Peyer's patch (tissue), 4 donors: ENCODE results near the gene TMEM132D. TPM values are rescaled to one million over a fixed set of nuclear protein-coding genes. Genes with fewer than 3 reads are reported as not detected.

Experiments used
- DNase-seq, 3 donors: peaks; one replicate each; pipeline ENCODE4 v3.0.0-alpha.2; 2017 to 2019
- H3K27ac ChIP-seq, 4 donors: fragments of 200-600 bp; sonication (generic); one replicate each; pipeline ENCODE4 v1.5.1; 2016 to 2019
- H3K27me3 ChIP-seq, 2 donors: fragments of 200-600 bp; sonication (generic); one replicate each; pipeline ENCODE4 v1.5.1; 2019
- H3K36me3 ChIP-seq, 3 donors: fragments of 200-600 bp; sonication (generic); one replicate each; pipeline ENCODE4 v1.5.1; 2016 to 2019
- H3K4me1 ChIP-seq, 4 donors: fragments of 200-600 bp; sonication (generic); one replicate each; pipeline ENCODE4 v1.5.1; 2016 to 2019
- H3K4me3 ChIP-seq, 4 donors: fragments of 200-600 bp; sonication (generic); 1 replicate in 3 of 4; 2 replicates in 1 of 4; pipeline ENCODE4 v1.5.1; 2016 to 2019; ENCODE audit warnings: mild to moderate bottlenecking in 1 of 4
- H3K9me3 ChIP-seq, 4 donors: fragments of 200-600 bp; sonication (generic); one replicate each; pipeline ENCODE4 v1.5.1; 2016 to 2019; ENCODE audit warnings: mild to moderate bottlenecking in 1 of 4
- POLR2A ChIP-seq, 2 donors: fragments of 450-650 bp; IDR thresholded peaks; one replicate each; pipeline ENCODE4 v1.5.1; 2017; ENCODE audit warnings: antibody characterized with exemption in 2 of 2, mild to moderate bottlenecking in 2 of 2, moderate library complexity in 2 of 2
- total RNA-seq, 4 donors: library from RNA; depleted of rRNA; stranded (reverse); fragments of >200 nt; gene quantifications; one replicate each; pipeline ENCODE4 v1.1.0, GENCODE V29; 2016
- TF ChIP-seq, protein P1 (sequence below), 6 experiments: fragments of 450-650 bp in 4 of 6; fragments of 200-600 bp in 2 of 6; sonication (generic) in 1 of 6; IDR thresholded peaks; one replicate each; pipeline ENCODE4 v1.5.1; 2017 to 2019; ENCODE audit warnings: antibody characterized with exemption in 6 of 6, mild to moderate bottlenecking in 3 of 6, moderate library complexity in 1 of 6

Gene TMEM132D
- total RNA-seq, 4 donors from 2014 or later, result 0.27 to 1.7 (median 0.41) TPM

DNA sequence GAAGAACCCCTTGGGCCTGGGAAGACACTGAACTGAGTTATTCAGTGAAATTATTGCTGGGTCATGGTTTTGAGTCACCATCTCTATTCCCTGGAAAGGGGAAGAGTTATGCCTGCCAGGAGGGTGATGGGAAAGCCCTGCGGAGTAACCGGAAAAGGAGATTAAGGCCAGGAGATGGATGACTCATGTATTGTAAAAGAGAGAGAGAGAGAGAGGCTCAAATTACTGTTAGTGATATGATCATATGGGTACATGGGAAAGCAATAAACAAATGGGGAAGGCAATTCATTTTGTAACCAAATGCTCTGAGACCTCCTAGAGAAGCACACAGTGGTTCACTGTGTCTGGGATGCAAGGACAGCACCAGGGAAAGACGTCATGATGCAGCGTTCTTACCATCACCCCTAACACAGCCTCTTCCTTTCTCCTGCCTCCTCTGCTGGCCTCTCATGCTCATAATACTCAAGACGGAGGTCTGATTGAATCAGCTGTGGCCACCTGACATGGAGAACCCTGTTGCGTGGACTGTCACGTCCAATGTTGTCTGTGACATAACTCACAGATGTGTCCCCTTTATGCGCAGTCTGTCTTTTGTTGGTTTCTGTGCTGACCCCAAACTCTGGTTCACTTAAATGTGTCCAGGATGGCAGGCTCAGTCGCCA is 243.7 kb downstream of the TMEM132D start:
- TF ChIP-seq, protein P1, sequence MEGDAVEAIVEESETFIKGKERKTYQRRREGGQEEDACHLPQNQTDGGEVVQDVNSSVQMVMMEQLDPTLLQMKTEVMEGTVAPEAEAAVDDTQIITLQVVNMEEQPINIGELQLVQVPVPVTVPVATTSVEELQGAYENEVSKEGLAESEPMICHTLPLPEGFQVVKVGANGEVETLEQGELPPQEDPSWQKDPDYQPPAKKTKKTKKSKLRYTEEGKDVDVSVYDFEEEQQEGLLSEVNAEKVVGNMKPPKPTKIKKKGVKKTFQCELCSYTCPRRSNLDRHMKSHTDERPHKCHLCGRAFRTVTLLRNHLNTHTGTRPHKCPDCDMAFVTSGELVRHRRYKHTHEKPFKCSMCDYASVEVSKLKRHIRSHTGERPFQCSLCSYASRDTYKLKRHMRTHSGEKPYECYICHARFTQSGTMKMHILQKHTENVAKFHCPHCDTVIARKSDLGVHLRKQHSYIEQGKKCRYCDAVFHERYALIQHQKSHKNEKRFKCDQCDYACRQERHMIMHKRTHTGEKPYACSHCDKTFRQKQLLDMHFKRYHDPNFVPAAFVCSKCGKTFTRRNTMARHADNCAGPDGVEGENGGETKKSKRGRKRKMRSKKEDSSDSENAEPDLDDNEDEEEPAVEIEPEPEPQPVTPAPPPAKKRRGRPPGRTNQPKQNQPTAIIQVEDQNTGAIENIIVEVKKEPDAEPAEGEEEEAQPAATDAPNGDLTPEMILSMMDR (IDR thresholded peaks at IDR 0.05), result no peak
- Histone ChIP-seq H3K27me3 (no peaks in the 10 kb centered on the region), H3K36me3 (no peaks in the 10 kb centered on the region), H3K4me1 (no peaks in the 10 kb centered on the region), H3K9me3 (no peaks in the 10 kb centered on the region), H3K4me3 (no peak overlapping the region), H3K27ac (no peak overlapping the region)
- no peak for DNase-seq

DNA sequence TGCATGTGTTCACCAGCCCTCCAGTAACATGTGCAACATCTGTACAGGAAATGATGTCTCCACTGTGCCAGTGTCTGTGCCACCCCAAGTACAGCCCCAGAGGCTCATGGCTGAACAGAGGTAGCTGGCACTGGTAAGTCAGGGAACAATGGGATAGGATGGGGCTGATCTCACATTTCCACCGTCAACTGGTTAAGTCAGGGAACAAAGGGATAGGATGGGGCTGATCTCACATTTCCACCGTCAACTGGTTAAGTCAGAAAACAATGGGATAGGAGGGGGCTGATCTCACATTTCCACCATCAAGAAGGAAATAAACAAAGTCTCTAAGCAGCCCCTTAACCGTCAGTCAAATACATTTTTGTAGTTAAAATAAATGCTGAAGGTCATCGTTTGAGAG is 246.6 kb downstream of the TMEM132D start:
- Histone ChIP-seq H3K4me1 (no peaks in the 10 kb centered on the region), H3K4me3 (no peak overlapping the region), H3K9me3 (no peaks in the 10 kb centered on the region), H3K36me3 (no peaks in the 10 kb centered on the region), H3K27ac (no peak overlapping the region), H3K27me3 (no peaks in the 10 kb centered on the region)
- TF ChIP-seq, protein P1 (IDR thresholded peaks at IDR 0.05), result no peak
- no peak for TF ChIP-seq POLR2A (IDR thresholded peaks at IDR 0.05)
- DNase-seq, result no peak

DNA sequence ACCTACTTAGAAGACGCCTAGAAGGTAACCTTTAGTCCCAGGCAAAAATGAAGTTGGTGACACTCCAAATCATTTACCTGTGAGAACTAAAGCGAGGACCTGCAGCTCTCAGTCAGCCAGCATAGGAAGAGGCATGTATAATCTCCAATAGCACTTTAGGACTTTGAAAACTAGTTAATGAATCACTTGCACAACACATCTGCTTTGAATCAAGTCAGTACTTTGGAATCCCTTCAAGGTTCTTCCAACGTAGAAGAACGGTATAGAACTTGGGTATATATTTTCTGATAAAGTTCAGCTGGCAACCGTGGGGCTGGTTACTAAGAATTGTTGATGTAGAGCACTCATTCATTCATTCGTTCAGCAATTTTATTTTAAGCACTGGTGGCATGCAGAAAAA is 251.9 kb downstream of the TMEM132D start:
- Histone ChIP-seq H3K27ac (no peak overlapping the region), H3K4me1 (no peaks in the 10 kb centered on the region), H3K9me3 (no peaks in the 10 kb centered on the region), H3K36me3 (no peaks in the 10 kb centered on the region), H3K4me3 (no peak overlapping the region), H3K27me3 (no peaks in the 10 kb centered on the region)
- TF ChIP-seq, protein P1 (IDR thresholded peaks at IDR 0.05), result no peak
- TF ChIP-seq POLR2A (IDR thresholded peaks at IDR 0.05), result no peak
- no peak for DNase-seq

DNA sequence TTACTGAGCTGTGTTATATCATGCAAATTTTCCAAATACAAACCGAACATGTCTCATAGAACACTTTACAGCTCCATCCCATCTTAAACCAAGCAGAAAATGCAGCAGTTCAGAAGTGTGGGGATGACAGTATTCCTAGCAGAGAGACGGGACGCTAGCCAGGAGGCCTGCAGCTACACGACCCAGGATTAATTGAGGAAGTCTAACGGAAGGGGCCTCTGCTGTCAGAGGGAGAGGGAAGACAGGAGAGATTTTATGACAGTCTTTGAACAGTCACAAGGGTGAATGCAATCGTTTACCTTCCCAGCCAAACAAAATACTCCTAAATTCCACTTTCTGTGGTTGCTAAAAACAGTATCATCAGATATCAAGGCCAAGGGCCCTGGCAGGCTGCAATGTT is 261.9 kb downstream of the TMEM132D start:
- Histone ChIP-seq H3K9me3 (no peaks in the 10 kb centered on the region), H3K27me3 (no peaks in the 10 kb centered on the region), H3K4me3 (no peak overlapping the region), H3K27ac (no peak overlapping the region), H3K4me1 (no peaks in the 10 kb centered on the region), H3K36me3 (no peaks in the 10 kb centered on the region)
- DNase-seq, result no peak
- TF ChIP-seq, protein P1 (IDR thresholded peaks at IDR 0.05), result no peak
- no peak for TF ChIP-seq POLR2A (IDR thresholded peaks at IDR 0.05)

DNA sequence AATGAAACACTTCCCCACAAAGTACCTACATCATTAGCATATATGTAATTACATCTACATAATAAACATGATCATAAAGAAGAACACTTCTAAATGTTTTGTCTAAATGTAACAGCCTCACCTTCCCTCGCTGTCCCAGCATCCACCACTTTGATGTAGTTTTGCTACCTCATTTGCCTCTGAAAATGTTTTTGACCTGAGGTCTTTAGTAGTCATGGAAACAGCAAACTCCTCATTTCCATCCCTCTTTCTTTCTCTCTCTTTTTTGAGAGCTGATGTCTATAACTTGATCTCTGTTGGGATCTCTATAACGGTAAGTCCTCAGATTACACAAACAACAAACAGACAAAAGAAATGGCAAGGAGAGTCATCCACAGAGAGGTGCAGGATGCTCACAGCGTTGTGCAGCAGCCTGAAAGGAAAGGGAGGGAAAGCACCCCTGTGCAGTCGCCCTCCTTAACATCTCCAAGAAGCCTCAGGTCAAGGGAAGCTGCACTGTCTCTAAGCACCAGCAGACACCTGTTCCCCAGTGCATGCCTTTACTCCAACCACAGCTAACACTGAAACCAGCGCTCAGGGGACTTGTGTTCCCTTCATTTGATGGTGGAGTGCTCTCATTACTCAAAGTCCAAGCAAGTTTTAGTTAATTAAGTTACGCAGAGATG is 268.7 kb downstream of the TMEM132D start:
- no peak overlapping the region for H3K27ac ChIP-seq
- no peaks in the 10 kb centered on the region for H3K27me3 ChIP-seq
- H3K4me3 ChIP-seq, result no peak overlapping the region
- no peak for DNase-seq
- no peaks in the 10 kb centered on the region for H3K4me1 ChIP-seq
- no peak for TF ChIP-seq POLR2A (IDR thresholded peaks at IDR 0.05)
- TF ChIP-seq, protein P1 (IDR thresholded peaks at IDR 0.05), result no peak
- H3K36me3 ChIP-seq, result no peaks in the 10 kb centered on the region
- no peaks in the 10 kb centered on the region for H3K9me3 ChIP-seq
